Endothelial cell (in vitro differentiated cells): ENCODE measurements around the gene CCDC117. TPM values are rescaled to one million over a fixed set of nuclear protein-coding genes. Genes with fewer than 3 reads are reported as not detected.

Source experiments
- DNase-seq: peaks from one replicate; pipeline ENCODE4 v3.0.0; 2021; ENCODE audit warnings: low spot score
- H3K27ac Mint-ChIP-seq: one replicate; pipeline ENCODE4 v1.8.0; 2021; ENCODE audit warnings: mixed read lengths, inconsistent platforms; ENCODE audit not compliant: unreplicated experiment
- H3K27me3 Mint-ChIP-seq: one replicate; pipeline ENCODE4 v1.8.0; 2021; ENCODE audit warnings: mild to moderate bottlenecking, moderate library complexity, mixed read lengths, inconsistent platforms; ENCODE audit not compliant: unreplicated experiment
- H3K36me3 Mint-ChIP-seq: one replicate; pipeline ENCODE4 v1.8.0; 2021; ENCODE audit warnings: mild to moderate bottlenecking, low read depth, mixed read lengths, inconsistent platforms; ENCODE audit not compliant: unreplicated experiment
- H3K4me1 Mint-ChIP-seq: one replicate; pipeline ENCODE4 v1.8.0; 2021; ENCODE audit warnings: mild to moderate bottlenecking, mixed read lengths, inconsistent platforms; ENCODE audit not compliant: unreplicated experiment
- H3K4me3 Mint-ChIP-seq: one replicate; pipeline ENCODE4 v1.8.0; 2021; ENCODE audit warnings: mild to moderate bottlenecking, mixed read lengths, inconsistent platforms; ENCODE audit not compliant: unreplicated experiment
- H3K9me3 Mint-ChIP-seq: one replicate; pipeline ENCODE4 v1.8.0; 2021; ENCODE audit warnings: mixed read lengths, inconsistent platforms; ENCODE audit not compliant: unreplicated experiment
- CTCF ChIP-seq: fragments of 200-600 bp; sonication (generic); IDR thresholded peaks from one replicate; pipeline ENCODE4 v1.5.0; 2021; ENCODE audit warnings: antibody characterized with exemption; ENCODE audit not compliant: unreplicated experiment
- long read RNA-seq: library from polyadenylated mRNA; unstranded; transcript quantifications from one replicate; pipeline ENCODE4 v2.0.0, GENCODE V29; 2020; ENCODE audit not compliant: unreplicated experiment
- total RNA-seq: library from RNA; stranded (reverse); fragmentation: NEBNext Ultra II Directional; extraction: Animal tissue kit (Norgen Biotek cat#: 25700); gene quantifications from one replicate; pipeline ENCODE4 v1.2.1, GENCODE V29; 2021; ENCODE audit not compliant: unreplicated experiment

The CCDC117 gene, protein sequence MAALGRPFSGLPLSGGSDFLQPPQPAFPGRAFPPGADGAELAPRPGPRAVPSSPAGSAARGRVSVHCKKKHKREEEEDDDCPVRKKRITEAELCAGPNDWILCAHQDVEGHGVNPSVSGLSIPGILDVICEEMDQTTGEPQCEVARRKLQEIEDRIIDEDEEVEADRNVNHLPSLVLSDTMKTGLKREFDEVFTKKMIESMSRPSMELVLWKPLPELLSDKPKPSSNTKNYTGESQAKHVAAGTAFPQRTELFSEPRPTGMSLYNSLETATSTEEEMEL
- 21.9 TPM for total RNA-seq
- long read RNA-seq, partial matches to known transcripts: 0 of 5 reads
- long read RNA-seq, other reads (novel, unspliced or antisense): 1 of 5 reads

DNA sequence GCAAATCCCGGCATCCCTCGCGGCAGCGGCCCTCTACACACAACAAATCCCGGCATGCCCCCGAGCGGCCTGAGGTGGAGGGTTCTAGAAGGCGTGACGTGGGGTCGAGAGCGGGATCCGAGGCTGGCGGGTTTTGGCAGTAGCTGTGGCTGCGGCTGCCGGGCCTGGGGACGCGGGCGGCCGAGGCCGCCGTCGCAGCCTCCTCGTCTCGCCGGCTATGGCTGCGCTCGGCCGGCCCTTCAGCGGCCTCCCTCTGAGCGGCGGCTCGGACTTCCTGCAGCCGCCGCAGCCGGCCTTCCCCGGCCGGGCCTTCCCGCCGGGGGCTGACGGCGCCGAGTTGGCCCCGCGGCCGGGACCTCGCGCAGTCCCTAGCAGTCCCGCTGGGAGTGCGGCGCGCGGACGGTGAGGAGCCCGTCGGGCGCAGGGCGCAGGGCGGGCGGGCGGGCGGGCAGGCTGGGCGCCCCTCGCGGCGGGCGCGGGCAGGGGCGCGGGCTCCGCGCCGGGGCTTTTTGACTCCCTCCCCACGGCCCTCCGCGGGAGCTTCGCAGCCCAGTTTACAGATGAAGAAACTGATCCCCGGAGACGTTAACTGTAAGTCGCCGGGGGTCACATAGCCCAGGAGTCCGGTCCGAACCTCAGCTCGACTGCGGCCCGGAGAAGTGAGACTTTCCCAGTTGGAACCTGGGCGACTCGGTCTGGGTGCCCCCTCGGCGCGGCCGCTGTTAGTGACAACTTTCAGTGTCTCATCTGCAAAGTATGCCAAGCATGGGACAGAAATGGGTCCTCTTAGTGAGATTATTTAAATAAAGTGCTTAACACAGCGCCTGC, at the start of gene CCDC117:
CCDC117 (plus strand) TSS at position 63 of the 828 bp plus-strand sequence; CDS start at position 218, 155 bp downstream.
- Mint-ChIP-seq H3K4me1 (peaks cover 5% of the 10 kb centered on the region), H3K36me3 (peaks cover 6% of the 10 kb centered on the region), H3K4me3 (peak within 1 kb of the TSS; percentile 97), H3K27ac (peak within 1 kb of the TSS; percentile 93), H3K9me3 (no peaks in the 10 kb centered on the region), H3K27me3 (peaks cover 1% of the 10 kb centered on the region)
- peak; percentile 32 for TF ChIP-seq CTCF
- DNase-seq: peak; percentile 88

GRCh38 chr22:28728002-28728401, 44.5 kb upstream of the CCDC117 start:
- no peak overlapping the region for H3K4me3 Mint-ChIP-seq
- H3K27me3 Mint-ChIP-seq: no peaks in the 10 kb centered on the region
- no peaks in the 10 kb centered on the region for H3K9me3 Mint-ChIP-seq
- DNase-seq: no peak
- no peak for TF ChIP-seq CTCF
- no peaks in the 10 kb centered on the region for H3K4me1 Mint-ChIP-seq
- no peaks in the 10 kb centered on the region for H3K36me3 Mint-ChIP-seq
- no peak overlapping the region for H3K27ac Mint-ChIP-seq

DNA sequence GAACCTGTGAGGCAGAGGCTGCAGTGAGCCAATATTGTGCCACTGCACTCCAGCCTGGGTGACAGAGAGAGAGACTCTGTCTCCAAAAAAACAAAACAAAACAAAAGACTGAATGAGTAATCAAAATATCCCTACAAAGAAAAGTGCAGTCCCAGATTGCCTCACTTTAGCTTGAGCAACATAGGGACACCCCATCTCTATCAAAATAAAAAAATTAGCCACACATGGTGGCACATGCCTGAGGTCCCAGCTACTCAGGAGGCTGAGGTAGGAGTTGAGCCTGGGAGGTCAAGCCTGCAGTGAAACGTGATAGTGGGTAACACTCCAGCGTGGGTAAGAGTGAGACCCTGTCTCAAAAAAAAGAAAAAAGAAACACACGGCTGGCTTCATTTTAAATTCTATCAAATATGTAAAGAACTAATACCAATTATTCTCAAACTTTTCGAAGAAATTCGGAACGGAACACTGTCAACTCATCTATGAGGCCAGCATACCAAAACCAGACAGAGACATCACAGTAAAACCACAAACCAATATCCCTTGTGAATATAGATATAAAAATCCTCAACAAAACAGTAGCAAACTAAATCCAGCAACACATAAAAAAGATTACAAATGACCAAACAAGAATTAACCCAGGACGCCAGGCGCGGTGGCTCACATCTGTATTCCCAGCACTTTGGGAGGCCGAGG, 43.7 kb upstream of the CCDC117 start:
- no peaks in the 10 kb centered on the region for H3K4me1 Mint-ChIP-seq
- peaks cover 4% of the 10 kb centered on the region for H3K36me3 Mint-ChIP-seq
- no peak overlapping the region for H3K4me3 Mint-ChIP-seq
- H3K9me3 Mint-ChIP-seq: no peaks in the 10 kb centered on the region
- DNase-seq: no peak
- no peak for TF ChIP-seq CTCF
- H3K27ac Mint-ChIP-seq: no peak overlapping the region
- no peaks in the 10 kb centered on the region for H3K27me3 Mint-ChIP-seq

DNA sequence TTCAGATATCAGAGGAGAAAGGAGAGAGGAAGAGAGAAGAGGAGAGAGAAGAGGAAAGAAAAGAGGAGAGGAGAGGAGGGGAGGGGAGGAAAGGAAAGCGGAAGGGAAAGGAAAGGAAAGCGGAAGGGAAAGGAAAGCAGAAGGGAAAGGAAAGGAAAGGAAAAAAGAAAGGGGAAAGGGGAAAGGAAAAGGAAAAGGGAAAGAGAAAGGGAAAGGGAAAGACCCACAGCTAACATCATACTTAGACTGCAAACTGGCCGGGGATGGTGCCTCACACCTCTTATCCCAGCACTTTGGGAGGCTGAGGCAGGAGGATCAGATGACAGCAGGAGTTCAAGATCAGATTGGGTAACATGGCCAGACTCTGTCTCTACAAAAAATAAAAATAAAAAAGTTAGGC, 42.3 kb upstream of the CCDC117 start:
- Mint-ChIP-seq H3K4me3 (no peak overlapping the region), H3K4me1 (no peaks in the 10 kb centered on the region), H3K9me3 (no peaks in the 10 kb centered on the region), H3K27ac (no peak overlapping the region), H3K27me3 (no peaks in the 10 kb centered on the region), H3K36me3 (peaks cover 9% of the 10 kb centered on the region)
- DNase-seq: no peak
- no peak for TF ChIP-seq CTCF
